ENCODE measurements around the gene ZNF143.
"Not testable (repeated sequence)": the region's sequence is repeated elsewhere in the genome, so short reads cannot be mapped to it uniquely, and the experiment has no call there.

ZNF143 gene

GRCh38 chr11:9549216-9549615 lies 88.4 kb downstream of the ZNF143 start:
- 90 to 95% methylated on average over 2 to 5 of the region's 5 CpGs for WGBS, 2 experiments (ENCODE audit: insufficient coverage in 2 of 2)
- not testable (repeated sequence) for H3K27ac ChIP-seq (ENCODE audit: low read depth, low read length, severe bottlenecking); H3K4me1 ChIP-seq (ENCODE audit: control insufficient read depth, insufficient read depth, low read length, poor library complexity, severe bottlenecking); H3K4me3 ChIP-seq (ENCODE audit: extremely low read depth, insufficient read depth, low read length, poor library complexity, severe bottlenecking); H3K9me3 ChIP-seq (ENCODE audit: control insufficient read depth, low read length); H3K36me3 ChIP-seq (ENCODE audit: control insufficient read depth, insufficient read depth, low read length)

- H3K4me1 ChIP-seq (ENCODE audit: control insufficient read depth, insufficient read depth, low read length, poor library complexity, severe bottlenecking), result peaks cover 2% of the 10 kb centered on the region
- WGBS, 2 experiments (ENCODE audit: insufficient coverage in 2 of 2), result 60 to 83% methylated on average over 1 of the region's 8 CpGs
- no peak overlapping the region for H3K4me3 ChIP-seq (ENCODE audit: extremely low read depth, insufficient read depth, low read length, poor library complexity, severe bottlenecking)
- peak overlapping the region; percentile 88 for H3K27ac ChIP-seq (ENCODE audit: low read depth, low read length, severe bottlenecking)
- H3K9me3 ChIP-seq (ENCODE audit: control insufficient read depth, low read length), result peaks cover 5% of the 10 kb centered on the region
- H3K36me3 ChIP-seq (ENCODE audit: control insufficient read depth, insufficient read depth, low read length), result no peaks in the 10 kb centered on the region
These were observed 89.4 kb downstream of the ZNF143 start for GRCh38 chr11:9550191-9550628.

GRCh38 chr11:9561279-9561982 lies 100.6 kb downstream of the ZNF143 start:
- no CpG with 5 or more reads among the region's 2 CpGs for WGBS, 2 experiments (ENCODE audit: insufficient coverage in 2 of 2)
- Histone ChIP-seq H3K36me3 (ENCODE audit: control insufficient read depth, insufficient read depth, low read length) (no peaks in the 10 kb centered on the region), H3K9me3 (ENCODE audit: control insufficient read depth, low read length) (no peaks in the 10 kb centered on the region), H3K27ac (ENCODE audit: low read depth, low read length, severe bottlenecking) (no peak overlapping the region), H3K4me1 (ENCODE audit: control insufficient read depth, insufficient read depth, low read length, poor library complexity, severe bottlenecking) (peaks cover 15% of the 10 kb centered on the region), H3K4me3 (ENCODE audit: extremely low read depth, insufficient read depth, low read length, poor library complexity, severe bottlenecking) (no peak overlapping the region)

- Histone ChIP-seq H3K36me3 (ENCODE audit: control insufficient read depth, insufficient read depth, low read length) (no peaks in the 10 kb centered on the region), H3K27ac (ENCODE audit: low read depth, low read length, severe bottlenecking) (no peak overlapping the region), H3K4me3 (ENCODE audit: extremely low read depth, insufficient read depth, low read length, poor library complexity, severe bottlenecking) (no peak overlapping the region), H3K9me3 (ENCODE audit: control insufficient read depth, low read length) (no peaks in the 10 kb centered on the region), H3K4me1 (ENCODE audit: control insufficient read depth, insufficient read depth, low read length, poor library complexity, severe bottlenecking) (peaks cover 27% of the 10 kb centered on the region)
These were observed 101.9 kb downstream of the ZNF143 start for GRCh38 chr11:9562716-9563115.

GRCh38 chr11:9563196-9563730 lies 102.5 kb downstream of the ZNF143 start:
- no peaks in the 10 kb centered on the region for H3K9me3 ChIP-seq (ENCODE audit: control insufficient read depth, low read length)
- H3K4me3 ChIP-seq (ENCODE audit: extremely low read depth, insufficient read depth, low read length, poor library complexity, severe bottlenecking), result no peak overlapping the region
- H3K4me1 ChIP-seq (ENCODE audit: control insufficient read depth, insufficient read depth, low read length, poor library complexity, severe bottlenecking), result peaks cover 31% of the 10 kb centered on the region
- 88 to 100% methylated on average over 1 of the region's 1 CpG for WGBS, 2 experiments (ENCODE audit: insufficient coverage in 2 of 2)
- H3K27ac ChIP-seq (ENCODE audit: low read depth, low read length, severe bottlenecking), result no peak overlapping the region
- H3K36me3 ChIP-seq (ENCODE audit: control insufficient read depth, insufficient read depth, low read length), result no peaks in the 10 kb centered on the region

GRCh38 chr11:9565822-9566560 lies 105.2 kb downstream of the ZNF143 start:
- no peaks in the 10 kb centered on the region for H3K36me3 ChIP-seq (ENCODE audit: control insufficient read depth, insufficient read depth, low read length)
- H3K4me3 ChIP-seq (ENCODE audit: extremely low read depth, insufficient read depth, low read length, poor library complexity, severe bottlenecking), result no peak overlapping the region
- H3K4me1 ChIP-seq (ENCODE audit: control insufficient read depth, insufficient read depth, low read length, poor library complexity, severe bottlenecking), result peaks cover 49% of the 10 kb centered on the region
- H3K27ac ChIP-seq (ENCODE audit: low read depth, low read length, severe bottlenecking), result peak overlapping the region; percentile 96
- 8 to 13% methylated on average over 5 to 6 of the region's 7 CpGs for WGBS, 2 experiments (ENCODE audit: insufficient coverage in 2 of 2)
- no peaks in the 10 kb centered on the region for H3K9me3 ChIP-seq (ENCODE audit: control insufficient read depth, low read length)

- no peak overlapping the region for H3K4me3 ChIP-seq (ENCODE audit: extremely low read depth, insufficient read depth, low read length, poor library complexity, severe bottlenecking)
- H3K4me1 ChIP-seq (ENCODE audit: control insufficient read depth, insufficient read depth, low read length, poor library complexity, severe bottlenecking), result peaks cover 52% of the 10 kb centered on the region
- WGBS, 2 experiments (ENCODE audit: insufficient coverage in 2 of 2), result 71% methylated on average over 1 of the region's 3 CpGs; no CpG with 5 or more reads in 1 of the 2 experiments
- H3K9me3 ChIP-seq (ENCODE audit: control insufficient read depth, low read length), result no peaks in the 10 kb centered on the region
- no peaks in the 10 kb centered on the region for H3K36me3 ChIP-seq (ENCODE audit: control insufficient read depth, insufficient read depth, low read length)
- H3K27ac ChIP-seq (ENCODE audit: low read depth, low read length, severe bottlenecking), result peak overlapping the region; percentile 96
These were observed 105.8 kb downstream of the ZNF143 start for GRCh38 chr11:9566561-9567063.

GRCh38 chr11:9567401-9567800 lies 106.6 kb downstream of the ZNF143 start:
- H3K36me3 ChIP-seq (ENCODE audit: control insufficient read depth, insufficient read depth, low read length), result no peaks in the 10 kb centered on the region
- no peak overlapping the region for H3K4me3 ChIP-seq (ENCODE audit: extremely low read depth, insufficient read depth, low read length, poor library complexity, severe bottlenecking)
- 83 to 100% methylated on average over 1 to 2 of the region's 5 CpGs for WGBS, 2 experiments (ENCODE audit: insufficient coverage in 2 of 2)
- no peaks in the 10 kb centered on the region for H3K9me3 ChIP-seq (ENCODE audit: control insufficient read depth, low read length)
- peak overlapping the region; percentile 96 for H3K27ac ChIP-seq (ENCODE audit: low read depth, low read length, severe bottlenecking)
- peaks cover 56% of the 10 kb centered on the region for H3K4me1 ChIP-seq (ENCODE audit: control insufficient read depth, insufficient read depth, low read length, poor library complexity, severe bottlenecking)

- Histone ChIP-seq H3K4me3 (ENCODE audit: extremely low read depth, insufficient read depth, low read length, poor library complexity, severe bottlenecking) (no peak overlapping the region), H3K4me1 (ENCODE audit: control insufficient read depth, insufficient read depth, low read length, poor library complexity, severe bottlenecking) (peaks cover 52% of the 10 kb centered on the region), H3K27ac (ENCODE audit: low read depth, low read length, severe bottlenecking) (peak overlapping the region; percentile 96), H3K9me3 (ENCODE audit: control insufficient read depth, low read length) (no peaks in the 10 kb centered on the region), H3K36me3 (ENCODE audit: control insufficient read depth, insufficient read depth, low read length) (no peaks in the 10 kb centered on the region)
- WGBS, 2 experiments (ENCODE audit: insufficient coverage in 2 of 2), result 42 to 85% methylated on average over 2 to 7 of the region's 8 CpGs
These were observed 107.5 kb downstream of the ZNF143 start for GRCh38 chr11:9568161-9568853.

- no peaks in the 10 kb centered on the region for H3K9me3 ChIP-seq (ENCODE audit: control insufficient read depth, low read length)
- WGBS, 2 experiments (ENCODE audit: insufficient coverage in 2 of 2), result 33 to 73% methylated on average over 3 to 5 of the region's 7 CpGs
- H3K36me3 ChIP-seq (ENCODE audit: control insufficient read depth, insufficient read depth, low read length), result no peaks in the 10 kb centered on the region
- H3K4me3 ChIP-seq (ENCODE audit: extremely low read depth, insufficient read depth, low read length, poor library complexity, severe bottlenecking), result no peak overlapping the region
- peaks cover 50% of the 10 kb centered on the region for H3K4me1 ChIP-seq (ENCODE audit: control insufficient read depth, insufficient read depth, low read length, poor library complexity, severe bottlenecking)
- peak overlapping the region; percentile 96 for H3K27ac ChIP-seq (ENCODE audit: low read depth, low read length, severe bottlenecking)
These were observed 108.2 kb downstream of the ZNF143 start for GRCh38 chr11:9568854-9569587.
